Caco-2 (cell line): ENCODE data around the gene CCR5AS.
A peak's percentile ranks its signal among the peaks of the same experiment; 100 is the strongest.
"Not testable (repeated sequence)": the region's sequence is repeated elsewhere in the genome, so short reads cannot be mapped to it uniquely, and the experiment has no call there.

Experiments
- BruUV-seq: library from RNA; stranded (reverse); fragments of 400-500 nt; replicated peaks from 2 replicates; lab custom pipeline; 2021; lab: Mats Ljungman, UMichigan
- CTCF ChIA-PET: fragments of 300-600 bp; sonication (Branson Sonifier 250); formaldehyde crosslinking; loops from one replicate; lab custom pipeline; 2022; ENCODE audit warnings: antibody characterized with exemption; lab: Charles Lee
- POLR2A ChIA-PET: fragments of 300-600 bp; sonication (Branson Sonifier 250); formaldehyde crosslinking; loops from one replicate; lab custom pipeline; 2022; ENCODE audit warnings: antibody characterized with exemption; lab: Charles Lee
- DNase-seq, 2 experiments: peaks; one replicate each; pipeline versions ENCODE4 v3.0.0 to v3.0.0-alpha.2; 2020 to 2022
- H3K27me3 ChIP-seq: replicated peaks from 2 replicates; pipeline ENCODE4 v1.6.0; 2011; ENCODE audit warnings: low read length; ENCODE audit not compliant: control insufficient read depth, insufficient read depth
- H3K36me3 ChIP-seq: 2 replicates; pipeline ENCODE4 v1.5.1; 2011; ENCODE audit warnings: low read length; ENCODE audit not compliant: control insufficient read depth, insufficient read depth
- H3K4me1 ChIP-seq: fragments of 250-450 bp; sonication (Bioruptor Pico); 2 replicates; pipeline ENCODE4 v1.5.1; 2020; ENCODE audit warnings: mild to moderate bottlenecking
- H3K4me3 ChIP-seq: 2 replicates; pipeline ENCODE4 v1.5.1; 2011; ENCODE audit warnings: low read depth, mild to moderate bottlenecking, control low read depth, low read length
- H3K9me3 ChIP-seq: fragments of 250-450 bp; sonication (Bioruptor Pico); 2 replicates; pipeline ENCODE4 v1.5.1; 2020; ENCODE audit warnings: mild to moderate bottlenecking, moderate library complexity
- H3K27ac Mint-ChIP-seq: one replicate; pipeline ENCODE4 v1.8.0; 2022; ENCODE audit warnings: mixed read lengths; ENCODE audit not compliant: unreplicated experiment
- H3K27me3 Mint-ChIP-seq: one replicate; pipeline ENCODE4 v1.8.0; 2022; ENCODE audit warnings: mixed read lengths; ENCODE audit not compliant: insufficient read depth, unreplicated experiment
- H3K36me3 Mint-ChIP-seq: one replicate; pipeline ENCODE4 v1.8.0; 2022; ENCODE audit warnings: mild to moderate bottlenecking, mixed read lengths; ENCODE audit not compliant: insufficient read depth, unreplicated experiment
- H3K4me1 Mint-ChIP-seq: one replicate; pipeline ENCODE4 v1.8.0; 2022; ENCODE audit warnings: low read depth, mixed read lengths; ENCODE audit not compliant: unreplicated experiment
- H3K4me3 Mint-ChIP-seq: one replicate; pipeline ENCODE4 v1.8.0; 2022; ENCODE audit warnings: mild to moderate bottlenecking, moderate library complexity, mixed read lengths; ENCODE audit not compliant: unreplicated experiment
- H3K9me3 Mint-ChIP-seq: one replicate; pipeline ENCODE4 v1.8.0; 2022; ENCODE audit warnings: mixed read lengths; ENCODE audit not compliant: unreplicated experiment
- CTCF ChIP-seq, 2 experiments: fragments of 200-600 bp in 1 of 2; IDR thresholded peaks; 1 replicate in 1 of 2; 2 replicates in 1 of 2; pipeline versions ENCODE4 v1.5.1 to v1.8.0; 2011 to 2022; ENCODE audit warnings: antibody characterized with exemption in 1 of 2, control low read depth in 1 of 2, inconsistent platforms in 1 of 2, low read depth in 1 of 2, low read length in 1 of 2, mild to moderate bottlenecking in 1 of 2, moderate library complexity in 1 of 2; ENCODE audit not compliant: insufficient read depth in 1 of 2, severe bottlenecking in 1 of 2, unreplicated experiment in 1 of 2
- intact Hi-C: fragments of 100-400 bp; cut with micrococcal nuclease; formaldehyde crosslinking; loops from one replicate; pipeline ENCODE4 v1.10.0; 2022; ENCODE audit not compliant: unreplicated experiment

Gene CCR5AS

GRCh38 chr3:46406443-46406787 lies 451 bp downstream of the CCR5AS start:
- POLR2A ChIA-PET = no interaction called here
- TF ChIP-seq CTCF (IDR thresholded peaks at IDR 0.05; ENCODE audit: insufficient read depth in 1 of 2, low read depth in 1 of 2, low read length in 1 of 2, severe bottlenecking in 1 of 2, unreplicated experiment in 1 of 2) = no peak
- no peak overlapping the region for H3K4me3 ChIP-seq
- H3K4me3 Mint-ChIP-seq = peak overlapping the region; percentile 60
- peaks cover 17% of the 10 kb centered on the region for H3K4me1 ChIP-seq
- peak overlapping the region; percentile 57 for H3K27ac Mint-ChIP-seq
- DNase-seq = no peak
- peaks cover 21% of the 10 kb centered on the region for H3K4me1 Mint-ChIP-seq
- H3K9me3 Mint-ChIP-seq = no peaks in the 10 kb centered on the region
- no peaks in the 10 kb centered on the region for H3K27me3 ChIP-seq
- BruUV-seq = no TSS peak
- no peaks in the 10 kb centered on the region for H3K36me3 ChIP-seq
- no peaks in the 10 kb centered on the region for H3K27me3 Mint-ChIP-seq
- H3K9me3 ChIP-seq = no peaks in the 10 kb centered on the region
- CTCF ChIA-PET = no interaction called here
- intact Hi-C loops = no loop called here
- H3K36me3 Mint-ChIP-seq = no peaks in the 10 kb centered on the region

- no peaks in the 10 kb centered on the region for H3K27me3 Mint-ChIP-seq
- no peak for DNase-seq
- peaks cover 21% of the 10 kb centered on the region for H3K4me1 Mint-ChIP-seq
- CTCF ChIA-PET = interaction anchor here (0.7 kb wide), 1 partner anchor 153 kb away, joined by 3 read pairs; no protein-coding TSS in a partner anchor
- intact Hi-C loops = no loop called here
- no TSS peak for BruUV-seq
- POLR2A ChIA-PET = no interaction called here
- Histone ChIP-seq H3K4me1 (peaks cover 17% of the 10 kb centered on the region), H3K36me3 (no peaks in the 10 kb centered on the region), H3K9me3 (no peaks in the 10 kb centered on the region), H3K4me3 (no peak overlapping the region), H3K27me3 (no peaks in the 10 kb centered on the region)
- no peak overlapping the region for H3K27ac Mint-ChIP-seq
- H3K9me3 Mint-ChIP-seq = no peaks in the 10 kb centered on the region
- no peaks in the 10 kb centered on the region for H3K36me3 Mint-ChIP-seq
- no peak for TF ChIP-seq CTCF (IDR thresholded peaks at IDR 0.05; ENCODE audit: insufficient read depth in 1 of 2, low read depth in 1 of 2, low read length in 1 of 2, severe bottlenecking in 1 of 2, unreplicated experiment in 1 of 2)
- no peak overlapping the region for H3K4me3 Mint-ChIP-seq
Measured at GRCh38 chr3:46405301-46406019, 1.4 kb downstream of the CCR5AS start.

GRCh38 chr3:46402902-46403301 lies 4.0 kb downstream of the CCR5AS start:
- H3K36me3 Mint-ChIP-seq, H3K9me3 ChIP-seq, H3K27me3 Mint-ChIP-seq, intact Hi-C loops, H3K27ac Mint-ChIP-seq, POLR2A ChIA-PET, H3K9me3 Mint-ChIP-seq, H3K27me3 ChIP-seq, H3K4me3 ChIP-seq, H3K36me3 ChIP-seq, H3K4me3 Mint-ChIP-seq, BruUV-seq, DNase-seq, CTCF ChIA-PET: not testable (repeated sequence)
- peaks cover 17% of the 10 kb centered on the region for H3K4me1 ChIP-seq
- H3K4me1 Mint-ChIP-seq = peaks cover 21% of the 10 kb centered on the region
